Non-pigmented ciliary epithelial cell (primary cell): Measurements from ENCODE around the gene CARS2.
A peak's percentile ranks its signal among the peaks of the same experiment; 100 is the strongest.
"Not testable (repeated sequence)": the region's sequence is repeated elsewhere in the genome, so short reads cannot be mapped to it uniquely, and the experiment has no call there.

Source experiments
- DNase-seq: peaks from one replicate; pipeline ENCODE4 v3.0.0-alpha.2; 2010; ENCODE audit warnings: low read depth

The CARS2 gene

DNA sequence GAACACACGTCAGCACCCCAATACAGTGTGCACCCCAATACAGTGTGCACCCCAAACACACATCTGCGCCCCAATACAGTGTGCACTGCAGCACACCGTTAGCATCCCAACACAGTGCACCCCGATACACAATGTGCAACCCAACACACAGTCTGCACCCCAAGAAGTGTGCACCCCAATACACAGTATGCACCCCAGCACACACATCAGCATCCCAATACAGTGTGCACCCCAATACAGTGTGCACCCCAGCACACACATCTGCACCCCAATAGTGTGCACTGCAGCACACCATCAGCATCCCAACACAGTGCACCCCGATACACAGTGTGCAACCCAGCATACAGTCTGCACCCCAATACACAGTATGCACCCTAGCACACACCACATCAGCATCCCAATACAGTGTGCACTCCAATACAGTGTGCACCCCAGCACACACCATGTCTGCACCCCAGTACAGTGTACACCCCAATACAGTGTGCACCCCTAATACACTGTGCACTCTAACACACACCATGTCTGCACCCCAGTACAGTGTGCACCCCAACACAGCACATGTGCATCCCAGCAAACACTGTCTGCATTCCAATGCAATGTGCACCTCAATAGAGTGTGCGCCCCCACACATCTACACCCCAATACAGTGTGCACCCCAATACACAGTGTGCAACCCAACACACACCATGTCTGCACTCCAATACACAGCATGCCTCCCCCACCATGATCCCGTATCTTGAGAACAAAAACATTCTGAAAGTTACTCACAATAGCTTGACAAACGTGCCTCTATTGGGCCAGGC is 855 bp upstream of the CARS2 start:
- no peak for DNase-seq

- DNase-seq: no peak
These were observed 525 bp downstream of the CARS2 start for GRCh38 chr13:110705356-110705825.

DNA sequence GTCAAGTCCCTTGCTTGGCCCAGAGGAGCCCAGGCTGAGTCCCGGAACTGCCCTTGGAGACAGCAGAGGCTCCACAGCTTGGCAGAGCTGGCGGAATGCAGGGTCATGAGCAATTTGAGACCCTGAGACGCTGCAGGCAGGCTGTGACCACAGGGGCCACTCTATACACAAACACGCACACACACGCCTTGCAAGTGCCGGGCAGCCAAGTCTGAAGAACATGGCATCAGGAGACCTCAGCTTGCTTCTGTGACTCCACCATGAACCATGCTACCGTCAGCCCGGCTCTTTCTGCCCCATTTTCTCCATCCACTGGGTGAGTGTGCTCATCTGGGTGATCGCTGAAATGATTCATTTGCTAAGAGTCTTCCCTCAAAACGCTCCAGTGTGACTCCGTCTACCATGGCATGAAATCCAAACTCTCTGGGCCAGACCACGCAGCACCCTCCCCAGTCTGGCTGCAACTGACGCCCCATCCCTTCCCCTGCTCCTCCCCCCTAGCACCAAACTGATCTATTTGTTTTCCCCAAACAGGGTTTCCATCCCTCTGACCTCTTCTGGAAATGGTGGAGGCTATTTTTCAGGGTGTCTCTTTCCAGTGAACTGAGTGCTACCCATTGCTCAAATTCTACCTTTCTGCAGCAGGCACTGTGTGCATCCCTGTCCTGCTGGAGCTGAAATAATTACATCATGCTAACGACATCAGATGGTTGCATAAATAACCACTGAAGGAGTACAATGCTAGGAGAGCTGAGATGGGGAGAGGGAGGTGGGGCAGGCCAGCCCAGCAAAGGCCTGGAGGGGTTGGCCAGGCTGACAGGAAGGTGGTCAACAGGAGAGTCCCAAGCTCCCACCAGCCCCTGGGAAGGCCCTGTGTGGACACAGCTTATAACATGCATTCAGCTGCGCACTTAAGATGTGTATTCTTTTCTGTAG is 3.1 kb downstream of the CARS2 start:
- DNase-seq: no peak

DNA sequence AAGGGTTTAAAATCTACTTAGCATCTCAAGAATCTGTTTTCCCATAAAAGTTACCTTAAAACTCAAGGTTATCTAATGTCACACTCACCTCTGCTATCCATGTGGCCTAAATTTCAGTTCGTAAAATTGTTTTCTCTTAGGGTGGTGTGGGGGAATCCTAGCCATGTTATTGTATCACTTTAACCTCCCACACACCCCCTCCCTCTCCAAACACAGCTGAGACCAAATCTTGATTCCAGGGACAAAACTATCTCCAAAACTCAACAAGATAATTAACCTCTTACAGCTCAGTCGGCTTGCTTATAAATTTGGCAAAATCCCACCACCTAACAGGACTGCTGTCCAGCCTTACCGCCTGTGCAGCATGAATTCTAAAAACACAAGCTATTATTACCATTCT is 3.8 kb downstream of the CARS2 start:
- DNase-seq: no peak

DNA sequence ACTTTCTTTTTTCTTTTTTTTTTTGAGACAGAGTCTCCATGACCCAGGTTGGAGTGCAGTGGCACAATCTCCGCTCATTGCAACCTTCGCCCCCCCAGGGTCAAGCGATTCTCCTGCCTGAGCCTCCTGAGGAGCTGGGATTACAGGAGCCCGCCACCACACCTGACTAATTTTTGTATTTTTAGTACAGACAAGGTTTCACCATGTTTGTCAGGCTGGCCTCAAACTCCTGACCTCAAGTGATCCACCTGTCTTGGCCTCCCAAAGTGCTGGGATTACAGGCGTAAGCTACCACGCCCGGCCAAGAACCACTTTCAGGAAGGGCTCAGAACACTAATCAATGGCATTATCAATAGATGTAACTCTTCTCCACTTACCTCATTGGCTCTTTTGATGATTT is 4.9 kb downstream of the CARS2 start:
- not testable (repeated sequence) for DNase-seq

GRCh38 chr13:110700641-110701040 is 5.3 kb downstream of the CARS2 start:
- no peak for DNase-seq

GRCh38 chr13:110700186-110700585 is 5.7 kb downstream of the CARS2 start:
- DNase-seq: no peak

DNA sequence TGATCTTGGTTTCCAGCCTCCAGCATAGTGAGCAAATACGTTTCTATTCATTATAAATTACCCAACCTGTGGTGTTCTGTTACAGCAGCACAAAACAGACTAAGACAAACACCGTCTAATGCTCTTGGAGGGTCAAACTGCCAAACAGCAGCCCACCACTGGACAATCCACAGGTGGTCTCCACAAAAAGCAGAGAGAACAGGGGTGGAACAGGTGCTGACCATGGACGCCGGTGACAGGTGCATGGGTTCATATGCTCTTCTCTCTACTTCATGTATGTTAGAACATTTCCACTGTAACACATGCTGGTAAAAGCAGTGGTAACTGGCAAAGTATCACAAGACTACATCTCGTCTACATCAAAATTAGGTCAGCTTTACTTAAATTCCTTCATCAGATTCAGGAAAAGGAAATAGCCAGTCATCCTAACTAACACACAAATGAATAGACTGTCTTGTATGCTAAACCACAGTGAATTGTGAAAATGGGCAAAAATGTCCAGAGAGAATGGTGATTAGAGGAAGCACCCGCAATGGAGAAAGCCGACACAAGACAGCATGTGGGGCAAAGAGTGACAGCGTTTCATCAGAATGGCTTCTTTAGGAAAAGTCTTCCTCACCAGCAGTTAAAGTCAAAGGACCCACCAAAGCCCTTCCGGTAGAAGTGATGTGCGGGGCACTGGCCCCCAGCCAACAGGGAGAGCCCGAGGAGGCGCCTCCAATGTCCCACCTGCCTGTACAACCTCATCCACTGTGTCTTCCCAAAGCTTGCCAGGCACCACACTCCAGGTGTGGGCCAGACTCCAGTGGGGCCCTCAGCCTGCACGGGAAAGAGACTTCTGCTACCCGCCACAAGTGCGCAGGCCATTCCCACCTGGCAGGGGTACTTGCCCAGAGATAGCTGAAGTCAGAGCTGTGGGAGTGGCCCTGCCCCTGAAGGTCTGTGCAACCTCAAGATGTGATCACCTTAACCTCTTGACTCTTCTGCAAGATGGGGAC is 6.5 kb downstream of the CARS2 start:
- DNase-seq: no peak

- DNase-seq: no peak
These were observed 7.2 kb downstream of the CARS2 start for GRCh38 chr13:110698689-110699088.

GRCh38 chr13:110697842-110698241 is 8.1 kb downstream of the CARS2 start:
- no peak for DNase-seq

GRCh38 chr13:110696776-110697175 is 9.1 kb downstream of the CARS2 start:
- no peak for DNase-seq

DNA sequence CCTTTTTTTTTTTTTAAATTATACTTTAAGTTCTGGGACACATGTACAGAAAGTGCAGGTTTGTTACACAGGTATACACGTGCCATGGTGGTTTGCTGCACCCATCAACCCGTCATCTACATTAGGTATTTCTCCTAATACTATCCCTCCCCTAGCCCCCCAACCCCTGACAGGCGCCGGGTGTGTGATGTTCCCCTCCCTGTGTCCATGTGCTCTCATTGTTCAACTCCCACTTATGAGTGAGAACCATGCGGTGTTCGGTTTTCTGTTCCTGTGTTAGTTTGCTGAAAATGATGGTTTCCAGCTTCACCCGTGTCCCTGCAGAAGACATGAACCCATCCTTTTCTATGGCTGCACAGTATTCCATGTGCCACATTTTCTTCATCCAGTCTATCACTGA is 10.1 kb downstream of the CARS2 start:
- DNase-seq: not testable (repeated sequence)

- DNase-seq: no peak
These were observed 15.4 kb downstream of the CARS2 start for GRCh38 chr13:110690516-110690915.

GRCh38 chr13:110689711-110690110 is 16.2 kb downstream of the CARS2 start:
- no peak for DNase-seq

DNA sequence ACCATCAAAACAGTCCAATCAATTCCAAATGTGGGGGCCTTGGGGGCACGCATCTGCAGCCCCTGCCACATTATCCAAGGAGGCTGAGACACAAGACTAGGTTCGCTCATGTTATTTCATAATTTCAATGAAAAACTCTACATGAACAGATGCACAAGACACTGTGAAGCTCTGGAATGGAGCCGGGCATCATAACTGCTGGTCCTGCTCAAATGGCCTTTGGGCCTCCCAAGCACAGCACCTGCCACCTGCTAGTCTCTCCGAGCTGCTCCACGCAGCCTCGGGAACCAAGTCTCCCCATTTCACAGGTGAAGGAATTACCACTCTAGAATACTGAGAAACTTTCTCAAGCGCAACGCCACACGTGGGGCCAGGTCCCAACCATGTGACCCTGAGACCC is 16.9 kb downstream of the CARS2 start:
- DNase-seq: no peak

GRCh38 chr13:110687736-110688135 is 18.2 kb downstream of the CARS2 start:
- no peak for DNase-seq

DNA sequence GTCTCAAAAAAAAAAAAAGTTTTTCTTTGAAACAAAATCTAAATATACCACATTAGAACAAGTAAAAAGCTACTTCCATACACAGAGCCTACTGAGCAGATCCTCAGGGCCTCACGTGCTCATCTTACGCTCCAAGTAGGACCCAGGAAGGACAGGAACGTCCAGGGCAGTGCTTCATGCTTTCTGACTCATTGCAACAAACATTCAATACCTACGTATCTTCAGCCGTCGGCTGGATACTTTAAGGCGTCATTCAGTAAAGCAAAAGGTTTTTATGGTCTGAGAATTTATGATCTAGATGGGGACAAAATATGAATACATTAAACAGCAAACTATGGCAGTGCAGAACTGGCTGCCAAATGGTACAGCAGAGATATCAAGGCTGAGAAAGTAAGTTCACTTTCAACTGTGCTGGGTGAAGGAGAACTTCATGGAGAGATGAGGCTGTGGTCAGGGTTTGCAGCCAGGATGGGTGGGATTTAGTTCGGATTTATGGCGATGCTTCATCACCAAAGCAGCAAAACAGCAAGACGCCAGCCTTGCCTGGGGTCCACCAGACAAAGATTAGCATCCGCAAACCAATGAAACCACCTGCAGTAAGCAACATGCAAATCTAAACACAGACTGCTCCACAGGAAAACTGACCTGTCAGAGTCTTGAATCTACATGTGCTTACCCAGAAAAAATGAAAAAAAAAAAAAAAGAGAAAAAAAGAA is 20.5 kb downstream of the CARS2 start:
- peak; percentile 69 for DNase-seq

GRCh38 chr13:110684388-110685056 is 21.4 kb downstream of the CARS2 start:
- DNase-seq: no peak

GRCh38 chr13:110683921-110684320 is 22.0 kb downstream of the CARS2 start:
- DNase-seq: no peak

DNA sequence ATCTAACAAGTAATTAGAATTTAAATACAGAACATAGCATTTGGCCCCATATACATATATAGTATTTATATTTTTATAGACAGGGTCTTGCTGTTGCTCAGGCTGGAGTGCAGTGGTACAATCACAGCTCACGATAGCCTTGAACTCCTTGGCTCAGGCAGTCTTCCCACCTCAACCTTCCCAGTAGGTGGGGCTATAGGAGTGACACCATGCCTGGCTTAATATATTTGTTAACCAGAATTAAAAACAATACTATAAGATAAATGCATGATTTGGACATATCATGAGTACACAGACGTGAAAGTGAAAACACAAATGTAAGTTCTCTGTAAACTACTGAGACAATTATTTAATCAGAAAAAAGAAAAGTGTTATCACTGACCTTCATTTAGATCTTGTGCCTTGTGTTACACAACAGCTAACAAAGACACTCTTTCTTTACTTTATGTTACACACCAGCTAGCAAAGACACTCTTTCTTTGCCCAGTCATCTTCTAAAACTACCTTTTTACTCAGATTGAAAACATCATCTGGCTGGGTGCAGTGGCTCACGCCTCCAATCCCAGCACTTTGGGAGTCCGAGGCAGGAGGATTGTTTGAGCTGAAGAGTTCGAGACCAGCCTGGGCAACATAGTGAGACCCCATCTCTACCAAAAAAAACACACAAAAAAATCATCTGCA is 22.6 kb downstream of the CARS2 start:
- no peak for DNase-seq
